ENCODE measurements around the gene WFIKKN2.

WFIKKN2 gene

DNA sequence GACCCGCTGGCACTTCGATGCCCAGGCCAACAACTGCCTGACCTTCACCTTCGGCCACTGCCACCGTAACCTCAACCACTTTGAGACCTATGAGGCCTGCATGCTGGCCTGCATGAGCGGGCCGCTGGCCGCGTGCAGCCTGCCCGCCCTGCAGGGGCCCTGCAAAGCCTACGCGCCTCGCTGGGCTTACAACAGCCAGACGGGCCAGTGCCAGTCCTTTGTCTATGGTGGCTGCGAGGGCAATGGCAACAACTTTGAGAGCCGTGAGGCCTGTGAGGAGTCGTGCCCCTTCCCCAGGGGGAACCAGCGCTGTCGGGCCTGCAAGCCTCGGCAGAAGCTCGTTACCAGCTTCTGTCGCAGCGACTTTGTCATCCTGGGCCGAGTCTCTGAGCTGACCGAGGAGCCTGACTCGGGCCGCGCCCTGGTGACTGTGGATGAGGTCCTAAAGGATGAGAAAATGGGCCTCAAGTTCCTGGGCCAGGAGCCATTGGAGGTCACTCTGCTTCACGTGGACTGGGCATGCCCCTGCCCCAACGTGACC, 5.0 kb downstream of the WFIKKN2 start:
- Histone ChIP-seq H3K27me3 (ENCODE audit: control insufficient read depth, insufficient read depth, low read length) (no peaks in the 10 kb centered on the region), H3K27ac (no peak overlapping the region), H3K79me2 (no peaks in the 10 kb centered on the region), H3K36me3 (ENCODE audit: control insufficient read depth, insufficient read depth, low read length) (no peaks in the 10 kb centered on the region), H3K4me3 (ENCODE audit: low read depth, low read length) (no peak overlapping the region), H2AFZ (no peak overlapping the region), H3K9ac (no peak overlapping the region), H3K4me1 (no peaks in the 10 kb centered on the region), H3K9me3 (ENCODE audit: control insufficient read depth, low read length) (no peaks in the 10 kb centered on the region), H3K4me2 (ENCODE audit: low read length) (no peak overlapping the region)
- TF ChIP-seq, protein P1, sequence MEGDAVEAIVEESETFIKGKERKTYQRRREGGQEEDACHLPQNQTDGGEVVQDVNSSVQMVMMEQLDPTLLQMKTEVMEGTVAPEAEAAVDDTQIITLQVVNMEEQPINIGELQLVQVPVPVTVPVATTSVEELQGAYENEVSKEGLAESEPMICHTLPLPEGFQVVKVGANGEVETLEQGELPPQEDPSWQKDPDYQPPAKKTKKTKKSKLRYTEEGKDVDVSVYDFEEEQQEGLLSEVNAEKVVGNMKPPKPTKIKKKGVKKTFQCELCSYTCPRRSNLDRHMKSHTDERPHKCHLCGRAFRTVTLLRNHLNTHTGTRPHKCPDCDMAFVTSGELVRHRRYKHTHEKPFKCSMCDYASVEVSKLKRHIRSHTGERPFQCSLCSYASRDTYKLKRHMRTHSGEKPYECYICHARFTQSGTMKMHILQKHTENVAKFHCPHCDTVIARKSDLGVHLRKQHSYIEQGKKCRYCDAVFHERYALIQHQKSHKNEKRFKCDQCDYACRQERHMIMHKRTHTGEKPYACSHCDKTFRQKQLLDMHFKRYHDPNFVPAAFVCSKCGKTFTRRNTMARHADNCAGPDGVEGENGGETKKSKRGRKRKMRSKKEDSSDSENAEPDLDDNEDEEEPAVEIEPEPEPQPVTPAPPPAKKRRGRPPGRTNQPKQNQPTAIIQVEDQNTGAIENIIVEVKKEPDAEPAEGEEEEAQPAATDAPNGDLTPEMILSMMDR (IDR thresholded peaks at IDR 0.05) = no peak

DNA sequence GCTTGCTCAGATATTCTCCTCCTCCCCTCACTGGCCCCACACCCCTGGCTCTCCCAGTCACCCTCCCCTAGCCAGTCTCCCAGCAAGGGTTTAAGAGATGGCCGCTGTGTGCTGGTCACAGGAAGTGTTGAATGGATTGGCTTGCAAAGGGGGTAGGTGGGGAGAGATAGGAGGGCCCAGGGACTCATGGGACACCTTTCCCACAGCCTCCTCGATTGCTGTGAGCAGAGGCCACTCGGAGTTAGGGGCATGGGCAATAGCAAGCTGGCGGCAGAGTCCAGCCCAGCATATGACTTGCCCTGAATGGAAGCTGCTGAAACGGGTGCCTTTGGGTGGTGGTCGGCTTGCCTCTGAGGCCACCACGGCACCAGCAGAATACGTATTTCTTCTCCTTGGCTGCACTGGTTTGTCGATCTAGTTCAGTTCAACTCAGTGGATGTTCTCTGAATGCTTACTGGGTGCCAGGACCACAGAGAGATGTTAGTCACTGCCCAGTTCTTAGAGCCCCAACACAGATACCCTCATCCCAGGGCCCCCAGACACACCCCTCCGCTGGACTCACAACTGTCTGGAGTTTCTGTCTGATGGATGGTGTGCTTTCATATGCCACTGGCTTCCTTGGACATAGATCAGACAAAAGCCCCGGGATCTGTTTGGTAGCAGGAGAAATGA, 6.0 kb downstream of the WFIKKN2 start:
- TF ChIP-seq, protein P1 (IDR thresholded peaks at IDR 0.05) = no peak
- Histone ChIP-seq H3K27ac (no peak overlapping the region), H2AFZ (no peak overlapping the region), H3K36me3 (ENCODE audit: control insufficient read depth, insufficient read depth, low read length) (no peaks in the 10 kb centered on the region), H3K9ac (no peak overlapping the region), H3K27me3 (ENCODE audit: control insufficient read depth, insufficient read depth, low read length) (no peaks in the 10 kb centered on the region), H3K4me2 (ENCODE audit: low read length) (no peak overlapping the region), H3K4me3 (ENCODE audit: low read depth, low read length) (no peak overlapping the region), H3K4me1 (no peaks in the 10 kb centered on the region), H3K79me2 (no peaks in the 10 kb centered on the region), H3K9me3 (ENCODE audit: control insufficient read depth, low read length) (no peaks in the 10 kb centered on the region)

DNA sequence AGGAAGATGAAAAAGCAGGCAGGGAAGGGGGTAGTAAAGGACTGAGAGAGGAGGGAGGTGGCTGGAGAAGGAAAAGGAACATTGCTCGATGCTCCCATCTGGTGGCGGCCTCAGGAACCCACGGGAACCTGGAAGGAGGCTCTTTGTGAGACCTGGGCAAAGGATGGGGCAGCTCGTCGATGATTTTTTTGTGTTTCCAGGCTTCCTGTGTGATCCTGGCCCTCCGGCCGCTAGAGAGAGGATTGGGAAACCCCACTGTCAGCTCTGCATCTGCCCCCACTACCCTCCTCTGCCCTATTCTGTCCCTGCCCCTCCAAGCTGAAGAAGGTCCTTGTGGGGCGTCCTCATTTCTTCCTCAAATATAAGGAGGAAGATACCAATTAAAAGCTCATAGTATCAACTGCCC, 6.6 kb downstream of the WFIKKN2 start:
- H2AFZ ChIP-seq = no peak overlapping the region
- H3K9me3 ChIP-seq (ENCODE audit: control insufficient read depth, low read length) = no peaks in the 10 kb centered on the region
- no peaks in the 10 kb centered on the region for H3K79me2 ChIP-seq
- H3K4me2 ChIP-seq (ENCODE audit: low read length) = no peak overlapping the region
- H3K27me3 ChIP-seq (ENCODE audit: control insufficient read depth, insufficient read depth, low read length) = no peaks in the 10 kb centered on the region
- no peak overlapping the region for H3K27ac ChIP-seq
- no peak overlapping the region for H3K9ac ChIP-seq
- H3K4me3 ChIP-seq (ENCODE audit: low read depth, low read length) = no peak overlapping the region
- TF ChIP-seq, protein P1 (IDR thresholded peaks at IDR 0.05) = peak; percentile 82
- no peaks in the 10 kb centered on the region for H3K36me3 ChIP-seq (ENCODE audit: control insufficient read depth, insufficient read depth, low read length)
- no peaks in the 10 kb centered on the region for H3K4me1 ChIP-seq

DNA sequence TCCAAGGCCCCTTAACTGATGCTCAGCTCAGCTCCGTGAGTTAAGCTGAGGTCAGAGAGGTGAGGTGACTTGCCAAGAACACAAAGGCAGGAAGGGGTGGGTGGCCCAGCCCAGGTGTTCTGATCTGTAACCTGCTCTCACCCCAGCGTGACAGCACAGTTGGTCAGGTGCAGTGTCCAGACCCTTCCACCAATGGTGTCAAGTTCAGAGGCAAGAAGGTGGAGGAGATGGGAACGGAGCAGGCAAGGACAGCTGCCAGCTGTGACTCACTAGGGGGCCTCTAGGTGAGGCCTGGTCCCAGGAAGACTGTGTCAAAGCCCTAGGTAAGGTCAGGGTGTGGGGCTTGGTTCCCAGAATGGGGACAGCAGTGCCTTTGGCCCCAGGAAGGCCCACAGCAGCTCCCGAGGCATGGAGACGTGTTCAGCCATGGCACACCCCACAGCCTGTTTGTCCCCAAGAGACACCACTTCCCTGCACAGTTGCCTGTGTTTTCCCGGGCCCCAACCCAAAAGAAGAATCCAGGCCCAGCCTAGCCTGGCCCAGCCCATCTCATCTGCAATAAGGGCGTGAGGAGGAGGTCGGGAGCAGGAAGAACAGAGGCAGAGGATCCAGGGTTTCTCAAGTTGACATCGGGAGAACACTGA, 7.2 kb downstream of the WFIKKN2 start:
- no peak overlapping the region for H3K27ac ChIP-seq
- H3K4me3 ChIP-seq (ENCODE audit: low read depth, low read length) = no peak overlapping the region
- TF ChIP-seq, protein P1 (IDR thresholded peaks at IDR 0.05) = no peak
- H3K4me2 ChIP-seq (ENCODE audit: low read length) = no peak overlapping the region
- H3K36me3 ChIP-seq (ENCODE audit: control insufficient read depth, insufficient read depth, low read length) = no peaks in the 10 kb centered on the region
- H3K9me3 ChIP-seq (ENCODE audit: control insufficient read depth, low read length) = no peaks in the 10 kb centered on the region
- H3K4me1 ChIP-seq = no peaks in the 10 kb centered on the region
- H3K27me3 ChIP-seq (ENCODE audit: control insufficient read depth, insufficient read depth, low read length) = no peaks in the 10 kb centered on the region
- no peak overlapping the region for H3K9ac ChIP-seq
- H2AFZ ChIP-seq = no peak overlapping the region
- no peaks in the 10 kb centered on the region for H3K79me2 ChIP-seq
